ENCODE measurements around the gene NPSR1.
"Not testable (repeated sequence)": the region's sequence is repeated elsewhere in the genome, so short reads cannot be mapped to it uniquely, and the experiment has no call there.

The NPSR1 gene

DNA sequence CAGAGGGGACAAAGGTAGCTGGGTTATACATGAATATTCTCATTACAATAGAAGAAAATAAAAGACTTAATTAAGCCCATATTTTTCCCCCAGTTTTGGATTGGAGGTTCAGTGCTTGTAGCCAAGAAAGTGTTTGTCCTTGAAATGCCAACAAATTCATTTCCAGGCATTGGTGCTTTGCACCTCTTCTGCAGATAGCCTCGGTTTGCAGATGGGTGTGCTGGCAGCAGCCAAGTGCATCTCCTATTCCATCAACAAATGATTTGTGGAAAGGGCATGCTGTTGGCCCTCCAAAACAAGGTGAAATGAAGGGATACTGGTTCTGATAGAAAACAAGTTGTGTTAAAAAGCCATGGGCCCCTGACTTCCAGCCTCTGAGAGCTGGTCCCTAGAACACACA lies 192.0 kb downstream of the NPSR1 start:
- H3K4me3 ChIP-seq (replicated peaks in 1 of 2; ENCODE audit: low read depth in 2 of 2, low read length in 2 of 2), result no peak overlapping the region
- no peak for DNase-seq (ENCODE audit: low read depth in 2 of 2)
- TF ChIP-seq, protein P1, sequence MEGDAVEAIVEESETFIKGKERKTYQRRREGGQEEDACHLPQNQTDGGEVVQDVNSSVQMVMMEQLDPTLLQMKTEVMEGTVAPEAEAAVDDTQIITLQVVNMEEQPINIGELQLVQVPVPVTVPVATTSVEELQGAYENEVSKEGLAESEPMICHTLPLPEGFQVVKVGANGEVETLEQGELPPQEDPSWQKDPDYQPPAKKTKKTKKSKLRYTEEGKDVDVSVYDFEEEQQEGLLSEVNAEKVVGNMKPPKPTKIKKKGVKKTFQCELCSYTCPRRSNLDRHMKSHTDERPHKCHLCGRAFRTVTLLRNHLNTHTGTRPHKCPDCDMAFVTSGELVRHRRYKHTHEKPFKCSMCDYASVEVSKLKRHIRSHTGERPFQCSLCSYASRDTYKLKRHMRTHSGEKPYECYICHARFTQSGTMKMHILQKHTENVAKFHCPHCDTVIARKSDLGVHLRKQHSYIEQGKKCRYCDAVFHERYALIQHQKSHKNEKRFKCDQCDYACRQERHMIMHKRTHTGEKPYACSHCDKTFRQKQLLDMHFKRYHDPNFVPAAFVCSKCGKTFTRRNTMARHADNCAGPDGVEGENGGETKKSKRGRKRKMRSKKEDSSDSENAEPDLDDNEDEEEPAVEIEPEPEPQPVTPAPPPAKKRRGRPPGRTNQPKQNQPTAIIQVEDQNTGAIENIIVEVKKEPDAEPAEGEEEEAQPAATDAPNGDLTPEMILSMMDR (IDR thresholded peaks at IDR 0.05; ENCODE audit: low read depth, low read length), result no peak

DNA sequence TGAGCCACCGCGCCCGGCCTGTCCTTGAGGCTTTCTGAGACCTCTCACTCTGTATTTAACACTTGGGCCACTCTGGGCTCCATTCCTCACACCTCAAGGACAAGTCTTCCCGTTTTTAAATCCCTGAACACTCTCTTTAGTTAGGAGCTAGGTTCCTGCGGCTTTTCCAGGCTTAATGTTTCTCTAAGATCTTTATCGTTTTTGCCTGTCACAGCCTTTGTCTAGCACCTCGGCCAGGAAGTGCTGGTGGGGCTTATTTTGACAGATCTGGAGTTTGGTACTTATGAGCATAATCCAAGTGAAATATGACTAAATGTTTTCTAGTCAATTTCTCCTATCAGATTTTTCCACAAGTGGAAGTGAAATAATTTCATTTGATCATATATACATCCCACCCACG lies 192.7 kb downstream of the NPSR1 start:
- DNase-seq (ENCODE audit: low read depth in 2 of 2), result peak in 1 of 2 donors; percentile 17
- TF ChIP-seq, protein P1 (IDR thresholded peaks at IDR 0.05; ENCODE audit: low read depth, low read length), result no peak
- H3K4me3 ChIP-seq (replicated peaks in 1 of 2; ENCODE audit: low read depth in 2 of 2, low read length in 2 of 2), result no peak overlapping the region

DNA sequence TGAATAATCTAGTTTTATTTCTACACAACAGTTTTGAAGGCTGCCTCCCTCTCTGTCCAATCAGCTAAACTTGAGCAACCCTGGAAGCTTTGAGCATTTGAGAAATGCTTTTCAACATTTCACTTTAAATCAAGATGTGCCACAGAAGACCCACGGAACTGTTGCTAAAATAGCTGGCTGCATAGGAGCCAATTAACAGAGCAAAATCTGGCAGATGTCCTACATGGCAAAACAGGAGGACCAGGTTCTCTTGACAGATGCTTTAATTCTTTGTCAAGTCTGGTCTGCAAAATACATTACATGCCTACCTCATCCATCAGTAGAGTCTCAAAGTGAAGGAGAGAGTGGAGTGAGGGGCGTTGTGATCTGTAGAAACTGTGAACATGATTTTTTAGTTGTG lies 193.4 kb downstream of the NPSR1 start:
- H3K4me3 ChIP-seq (replicated peaks in 1 of 2; ENCODE audit: low read depth in 2 of 2, low read length in 2 of 2), result no peak overlapping the region
- DNase-seq (ENCODE audit: low read depth in 2 of 2), result no peak
- TF ChIP-seq, protein P1 (IDR thresholded peaks at IDR 0.05; ENCODE audit: low read depth, low read length), result no peak

DNA sequence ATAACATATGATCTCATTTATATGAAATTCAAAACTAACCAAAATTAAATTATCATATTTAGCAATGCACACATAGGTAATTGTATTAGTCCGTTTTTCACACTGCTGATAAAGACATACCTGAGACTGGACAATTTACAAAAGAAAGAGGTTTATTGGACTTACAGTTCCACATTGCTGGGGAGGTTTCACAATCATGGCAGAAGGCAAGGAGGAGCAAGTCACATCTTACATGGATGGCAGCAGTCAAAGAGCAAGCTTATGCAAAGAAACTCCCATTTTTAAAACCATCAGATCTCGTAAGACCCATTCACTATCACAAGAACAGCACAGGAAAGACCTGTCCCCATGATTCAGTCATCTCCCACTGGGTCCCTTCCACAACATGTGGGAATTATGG lies 200.4 kb downstream of the NPSR1 start:
- DNase-seq (ENCODE audit: low read depth in 2 of 2), result not testable (repeated sequence)

DNA sequence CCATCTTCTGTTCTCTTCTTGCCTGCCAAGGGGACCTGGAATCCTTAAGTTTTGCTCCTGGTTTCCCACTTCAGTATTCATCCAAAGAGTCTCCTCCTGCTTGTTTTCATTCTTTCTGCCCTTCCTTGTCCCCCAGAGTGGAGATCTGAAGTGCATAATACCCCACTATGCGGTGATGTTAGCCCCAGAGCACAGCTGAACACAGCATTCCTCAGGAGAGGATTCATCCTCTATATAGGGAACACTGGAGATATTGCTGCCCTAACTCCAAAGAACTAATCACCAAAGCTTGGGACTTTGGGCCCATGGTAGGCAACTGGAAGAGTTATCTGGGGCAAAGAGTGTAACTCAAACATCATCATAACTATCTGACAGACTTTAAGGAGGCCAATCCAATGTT lies 201.3 kb downstream of the NPSR1 start:
- not testable (repeated sequence) for H3K4me3 ChIP-seq (replicated peaks in 1 of 2; ENCODE audit: low read depth in 2 of 2, low read length in 2 of 2); DNase-seq (ENCODE audit: low read depth in 2 of 2)

More for the DNA sequence above, 200.4 kb downstream of the NPSR1 start:
- not testable (repeated sequence) for H3K4me3 ChIP-seq (replicated peaks in 1 of 2; ENCODE audit: low read depth in 2 of 2, low read length in 2 of 2)

DNA sequence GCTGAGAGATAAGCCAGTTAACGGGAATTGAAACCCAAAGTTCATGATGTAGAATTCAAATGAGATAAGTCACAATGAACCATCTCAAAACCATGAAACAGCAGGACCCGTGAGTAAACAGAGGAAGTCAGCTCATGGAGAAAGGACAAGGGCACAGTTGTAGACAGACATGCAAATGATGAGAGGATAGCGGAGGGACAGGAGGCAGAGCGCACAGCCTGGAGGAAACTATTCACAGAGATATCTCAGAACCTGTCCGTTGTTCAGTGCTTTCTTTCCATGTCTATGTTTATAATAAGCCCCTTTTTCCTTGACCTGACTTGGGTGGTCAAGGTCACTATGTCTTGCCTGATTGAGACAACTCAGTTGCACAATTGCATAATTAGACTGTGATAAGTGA lies 208.2 kb downstream of the NPSR1 start:
- DNase-seq (ENCODE audit: low read depth in 2 of 2); H3K4me3 ChIP-seq (replicated peaks in 1 of 2; ENCODE audit: low read depth in 2 of 2, low read length in 2 of 2): not testable (repeated sequence)

DNA sequence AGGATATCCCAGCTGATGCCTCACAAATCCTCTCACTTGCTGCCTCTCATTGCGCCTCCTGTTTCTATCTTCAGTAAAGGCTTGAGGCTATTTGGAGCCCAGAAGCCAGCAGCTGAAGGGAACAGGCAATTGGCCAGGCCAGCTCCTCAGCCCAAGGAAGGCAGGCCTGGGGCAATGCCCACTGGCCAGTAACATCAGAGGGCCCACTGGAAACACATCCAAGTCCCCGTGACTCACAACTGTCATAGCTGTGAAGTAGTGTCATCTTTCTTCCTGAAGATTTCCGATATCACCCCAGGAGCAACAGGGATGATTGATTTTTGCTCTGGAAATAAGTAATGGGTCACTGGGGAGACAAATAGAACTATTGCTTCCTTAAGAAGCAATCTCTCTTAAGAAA lies 209.3 kb downstream of the NPSR1 start:
- not testable (repeated sequence) for H3K4me3 ChIP-seq (replicated peaks in 1 of 2; ENCODE audit: low read depth in 2 of 2, low read length in 2 of 2); DNase-seq (ENCODE audit: low read depth in 2 of 2)

DNA sequence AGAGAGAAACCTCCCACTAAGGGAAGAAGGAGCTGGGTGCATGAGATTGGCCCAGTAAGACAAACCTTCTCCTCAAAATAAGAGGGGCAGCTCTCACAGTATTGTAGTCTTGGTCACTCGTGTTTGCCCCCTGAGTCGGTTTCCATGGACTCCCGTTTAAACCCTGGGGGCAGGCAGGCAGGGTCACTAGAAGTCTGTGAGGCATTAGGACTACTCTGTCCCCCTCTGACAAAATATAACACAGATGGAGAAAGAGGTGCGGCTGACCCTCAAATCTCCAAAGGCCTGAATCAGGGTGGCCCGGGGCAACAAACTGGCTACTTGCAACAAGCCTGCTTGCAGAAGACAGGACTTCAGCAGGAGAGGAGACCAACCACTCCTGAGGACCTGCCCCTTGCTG lies 210.6 kb downstream of the NPSR1 start:
- not testable (repeated sequence) for DNase-seq (ENCODE audit: low read depth in 2 of 2); H3K4me3 ChIP-seq (replicated peaks in 1 of 2; ENCODE audit: low read depth in 2 of 2, low read length in 2 of 2)

DNA sequence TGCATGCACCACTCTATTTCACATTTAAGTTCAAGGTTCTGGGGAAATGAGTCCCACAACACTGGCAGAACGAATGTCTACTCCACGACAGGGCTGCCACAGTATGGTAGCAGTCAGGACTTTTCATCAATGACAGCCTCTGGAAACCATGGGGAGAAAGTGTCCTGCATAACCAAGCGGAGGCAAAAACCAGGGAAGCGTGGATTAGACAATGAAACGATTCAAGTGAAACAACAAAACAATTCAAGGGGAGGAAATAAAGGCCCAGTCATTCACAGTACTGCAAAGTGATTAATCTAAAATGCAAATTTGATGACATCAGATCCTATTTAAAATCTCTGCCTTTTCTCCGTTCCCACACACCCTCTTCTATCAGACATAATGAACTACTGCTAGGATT lies 211.0 kb downstream of the NPSR1 start:
- TF ChIP-seq, protein P1 (IDR thresholded peaks at IDR 0.05; ENCODE audit: low read depth, low read length), result no peak
- no peak for DNase-seq (ENCODE audit: low read depth in 2 of 2)
- no peak overlapping the region for H3K4me3 ChIP-seq (replicated peaks in 1 of 2; ENCODE audit: low read depth in 2 of 2, low read length in 2 of 2)

DNA sequence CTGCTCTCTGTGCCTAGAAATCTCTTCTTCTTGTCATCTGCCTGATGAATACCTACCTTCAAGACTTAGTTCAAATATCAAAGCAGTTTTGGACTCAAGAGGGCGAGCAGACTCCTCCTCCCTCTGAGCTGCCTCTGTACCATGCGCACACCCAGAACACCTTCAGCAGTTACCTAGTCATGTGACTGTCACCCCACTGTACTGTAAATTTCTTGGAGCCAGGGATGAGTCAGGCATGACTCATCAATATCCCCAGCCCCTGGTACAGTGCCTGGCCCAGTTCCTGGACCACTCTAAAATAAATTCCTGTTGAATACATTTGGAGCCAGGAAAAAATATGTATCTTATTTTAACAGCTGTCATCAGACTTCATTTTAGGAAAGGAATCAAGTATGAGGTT lies 212.0 kb downstream of the NPSR1 start:
- H3K4me3 ChIP-seq (replicated peaks in 1 of 2; ENCODE audit: low read depth in 2 of 2, low read length in 2 of 2); DNase-seq (ENCODE audit: low read depth in 2 of 2): not testable (repeated sequence)

DNA sequence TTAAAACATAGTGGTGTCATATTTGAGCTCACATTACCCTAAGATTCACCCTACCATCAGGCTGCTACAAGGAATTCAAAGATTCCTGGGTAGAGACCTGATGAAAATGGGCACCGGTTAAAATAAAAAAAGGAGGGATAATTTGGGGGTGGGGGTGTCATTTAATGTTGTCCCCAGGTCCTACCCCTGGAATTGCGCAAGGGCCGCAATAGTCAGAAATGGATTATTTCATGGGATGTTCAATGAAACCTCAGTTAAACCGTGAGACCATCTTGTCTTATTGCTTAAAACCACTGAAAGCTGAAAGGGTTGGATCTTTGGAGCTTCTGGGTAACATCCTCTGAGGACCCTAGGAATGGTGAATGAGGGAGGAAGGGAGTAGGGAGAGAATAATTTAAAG lies 216.3 kb downstream of the NPSR1 start:
- not testable (repeated sequence) for DNase-seq (ENCODE audit: low read depth in 2 of 2); H3K4me3 ChIP-seq (replicated peaks in 1 of 2; ENCODE audit: low read depth in 2 of 2, low read length in 2 of 2)
